GM19238 (cell line): ENCODE data around the gene ISLR2.

Experiments used
- DNase-seq: peaks from one replicate; pipeline ENCODE4 v3.0.0; 2011; ENCODE audit warnings: low spot score; ENCODE audit not compliant: insufficient read length

ISLR2 gene

GRCh38 chr15:74175271-74176191 is 45.1 kb downstream of the ISLR2 start:
- DNase-seq, result no peak

- no peak for DNase-seq
These were observed 46.2 kb downstream of the ISLR2 start for GRCh38 chr15:74176262-74177214.

GRCh38 chr15:74178326-74179100 is 48.1 kb downstream of the ISLR2 start:
- DNase-seq, result no peak

GRCh38 chr15:74179101-74179841 is 48.9 kb downstream of the ISLR2 start:
- DNase-seq, result no peak

GRCh38 chr15:74179983-74180880 is 49.8 kb downstream of the ISLR2 start:
- no peak for DNase-seq

GRCh38 chr15:74180881-74181602 is 50.7 kb downstream of the ISLR2 start:
- no peak for DNase-seq

GRCh38 chr15:74182131-74182530 is 51.7 kb downstream of the ISLR2 start:
- no peak for DNase-seq

- DNase-seq, result no peak
These were observed 54.3 kb downstream of the ISLR2 start for GRCh38 chr15:74184582-74185091.

GRCh38 chr15:74185710-74186348 is 55.4 kb downstream of the ISLR2 start:
- no peak for DNase-seq
